Measurements from ENCODE around the gene KLK2.
"Not testable (repeated sequence)": the region's sequence is repeated elsewhere in the genome, so short reads cannot be mapped to it uniquely, and the experiment has no call there.

Gene KLK2

DNA sequence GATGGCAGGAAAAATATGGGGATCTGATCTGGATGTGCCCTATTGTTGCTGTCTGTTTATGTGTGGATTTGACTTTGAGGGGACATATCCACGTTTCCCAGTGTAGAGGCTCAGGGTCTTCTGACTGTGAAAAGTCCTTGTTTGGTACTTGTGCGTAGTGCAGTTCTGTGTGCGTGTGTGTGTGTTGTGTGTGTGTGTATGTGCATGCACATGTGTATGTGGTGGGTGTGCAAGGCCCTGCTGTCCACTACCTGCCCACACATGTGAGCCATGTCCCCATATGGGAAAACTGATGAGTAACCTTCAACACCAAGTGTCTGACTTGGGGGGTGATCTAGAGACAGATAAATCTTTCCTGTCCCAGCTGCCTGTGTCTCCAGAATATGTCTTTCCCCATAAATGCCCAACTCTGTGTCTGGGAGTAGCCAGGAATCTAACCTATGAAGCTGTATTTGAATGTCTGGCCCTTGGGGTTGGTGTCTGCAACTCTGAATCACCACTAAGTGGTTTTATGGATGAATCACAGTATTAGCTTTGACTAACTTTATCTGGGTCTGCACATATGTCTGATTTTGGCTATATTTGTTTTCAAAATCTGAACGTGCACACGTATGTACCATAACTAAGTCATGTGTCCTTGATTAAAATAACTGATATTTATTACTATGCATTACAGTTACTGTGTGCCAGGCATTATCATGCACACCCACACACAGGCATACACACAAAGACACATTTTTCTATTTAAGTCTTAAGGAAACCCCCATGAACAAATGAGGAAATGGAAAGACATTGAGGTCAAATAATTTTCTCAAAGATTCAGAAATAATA is 17.4 kb downstream of the KLK2 start:
- peak in 1 of 2 donors; percentile 41 for DNase-seq (ENCODE audit: low read depth in 2 of 2)
- no peak for TF ChIP-seq CTCF (IDR thresholded peaks at IDR 0.05; ENCODE audit: low read depth, low read length)
- H3K4me3 ChIP-seq (replicated peaks in 1 of 2; ENCODE audit: low read depth in 2 of 2, low read length in 2 of 2): no peak overlapping the region

- TF ChIP-seq CTCF (IDR thresholded peaks at IDR 0.05; ENCODE audit: low read depth, low read length): no peak
- no peak for DNase-seq (ENCODE audit: low read depth in 2 of 2)
- H3K4me3 ChIP-seq (replicated peaks in 1 of 2; ENCODE audit: low read depth in 2 of 2, low read length in 2 of 2): no peak overlapping the region
These were observed 18.0 kb downstream of the KLK2 start for GRCh38 chr19:50891253-50891625.

GRCh38 chr19:50893047-50893736 is 20.0 kb downstream of the KLK2 start:
- no peak overlapping the region for H3K4me3 ChIP-seq (replicated peaks in 1 of 2; ENCODE audit: low read depth in 2 of 2, low read length in 2 of 2)
- DNase-seq (ENCODE audit: low read depth in 2 of 2): no peak
- TF ChIP-seq CTCF (IDR thresholded peaks at IDR 0.05; ENCODE audit: low read depth, low read length): no peak

DNA sequence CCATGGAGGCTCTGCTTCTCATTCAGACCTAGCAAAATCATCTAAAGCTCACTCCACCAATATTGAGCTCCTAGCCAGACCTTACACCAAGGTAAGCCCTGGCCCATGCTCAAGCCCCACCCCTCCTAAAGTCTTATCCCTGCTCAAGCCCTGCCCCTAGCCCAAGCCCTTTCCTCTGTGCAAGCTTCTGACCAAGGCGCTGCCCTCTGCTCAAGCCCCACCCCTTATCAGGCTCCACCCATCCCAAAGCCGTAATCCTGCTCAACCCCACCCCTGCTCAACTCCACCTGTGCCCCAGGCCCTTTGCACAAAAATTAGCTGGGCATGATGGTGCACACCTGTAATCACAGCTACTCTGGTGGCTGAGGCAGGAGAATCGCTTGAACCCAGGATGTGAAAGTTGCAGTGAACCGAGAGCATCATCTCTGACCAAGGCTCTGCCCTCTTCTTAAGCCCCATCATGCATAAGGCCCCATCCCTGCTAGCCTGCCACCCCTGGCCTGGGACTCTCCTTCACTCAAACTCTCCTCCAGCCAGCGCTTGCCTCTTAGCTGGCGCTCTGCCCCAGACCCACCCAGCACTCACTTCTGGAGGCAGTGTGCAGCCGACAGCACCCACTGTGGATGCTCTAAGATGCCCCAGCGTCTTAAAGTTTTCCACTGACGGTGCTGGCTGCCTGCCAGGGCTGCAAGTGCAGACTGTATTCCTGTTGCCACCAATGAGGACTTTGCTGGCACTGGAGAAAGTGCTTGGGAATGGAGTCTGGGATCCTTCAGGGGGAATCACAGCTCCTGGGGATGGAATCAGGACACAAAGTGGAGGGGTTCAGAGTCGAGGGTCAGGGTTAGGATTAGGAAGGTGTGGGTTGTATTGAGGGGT is 21.5 kb downstream of the KLK2 start:
- no peak for TF ChIP-seq CTCF (IDR thresholded peaks at IDR 0.05; ENCODE audit: low read depth, low read length)

GRCh38 chr19:50896089-50896590 is 22.9 kb downstream of the KLK2 start:
- not testable (repeated sequence) for DNase-seq (ENCODE audit: low read depth in 2 of 2); H3K4me3 ChIP-seq (replicated peaks in 1 of 2; ENCODE audit: low read depth in 2 of 2, low read length in 2 of 2)

More for the DNA sequence above, 21.5 kb downstream of the KLK2 start:
- no peak overlapping the region for H3K4me3 ChIP-seq (replicated peaks in 1 of 2; ENCODE audit: low read depth in 2 of 2, low read length in 2 of 2)
- DNase-seq (ENCODE audit: low read depth in 2 of 2): no peak

DNA sequence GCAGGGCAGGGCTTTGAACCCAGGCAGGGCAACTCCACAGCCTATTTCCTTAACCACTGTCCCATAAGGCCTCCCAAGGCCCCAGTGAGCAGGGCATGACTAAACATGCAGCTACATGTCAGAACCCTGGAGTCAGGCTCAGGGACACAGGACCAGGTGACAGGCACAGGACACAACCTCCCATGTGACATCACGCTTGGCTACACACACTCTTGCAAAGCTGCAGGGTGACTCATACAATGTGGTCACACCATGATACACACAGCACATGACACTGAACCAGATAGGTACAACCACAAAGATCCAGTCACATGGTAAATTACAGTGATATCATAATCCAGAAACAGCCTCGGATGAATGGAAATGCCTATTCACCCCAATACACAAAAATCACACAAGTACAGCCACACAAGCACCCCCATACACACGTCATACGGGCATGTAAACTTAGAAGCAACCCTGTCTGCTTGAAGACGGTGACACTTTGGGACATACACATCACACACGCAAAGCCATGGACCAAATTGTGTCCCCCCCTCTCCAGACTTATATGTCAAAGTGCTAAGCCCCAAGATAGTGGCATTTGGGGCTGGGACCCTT is 23.5 kb downstream of the KLK2 start:
- TF ChIP-seq CTCF (IDR thresholded peaks at IDR 0.05; ENCODE audit: low read depth, low read length): no peak
- peak; percentile 14 to 58 for DNase-seq (ENCODE audit: low read depth in 2 of 2)
- no peak overlapping the region for H3K4me3 ChIP-seq (replicated peaks in 1 of 2; ENCODE audit: low read depth in 2 of 2, low read length in 2 of 2)

All from cardiac fibroblast (primary cell).